ENCODE measurements around the gene PCDHB15.

The PCDHB15 gene

GRCh38 chr5:141250576-141250975 lies 5.4 kb downstream of the PCDHB15 start:
- no peak for DNase-seq (ENCODE audit: low read depth)

- DNase-seq (ENCODE audit: low read depth), result no peak
Observed at GRCh38 chr5:141258464-141258863, 13.3 kb downstream of the PCDHB15 start.

- no peak for DNase-seq (ENCODE audit: low read depth)
Observed at GRCh38 chr5:141258948-141259347, 13.8 kb downstream of the PCDHB15 start.

- no peak for DNase-seq (ENCODE audit: low read depth)
Observed at GRCh38 chr5:141260458-141261237, 15.5 kb downstream of the PCDHB15 start.

DNA sequence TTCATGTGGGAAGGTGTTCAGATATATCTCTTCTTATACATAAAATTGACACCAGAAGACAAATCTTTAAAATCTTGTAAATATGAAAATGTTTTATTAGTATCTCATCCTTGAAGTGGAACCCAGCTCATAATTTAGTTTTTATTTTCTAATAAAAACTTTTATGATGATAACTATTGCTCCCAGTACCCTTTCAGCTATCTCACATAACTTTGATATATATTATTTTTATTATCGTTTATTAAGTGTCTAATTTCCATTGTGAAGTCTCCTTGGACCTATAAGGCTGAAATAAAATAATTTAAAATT lies 16.0 kb downstream of the PCDHB15 start:
- DNase-seq (ENCODE audit: low read depth), result no peak

DNA sequence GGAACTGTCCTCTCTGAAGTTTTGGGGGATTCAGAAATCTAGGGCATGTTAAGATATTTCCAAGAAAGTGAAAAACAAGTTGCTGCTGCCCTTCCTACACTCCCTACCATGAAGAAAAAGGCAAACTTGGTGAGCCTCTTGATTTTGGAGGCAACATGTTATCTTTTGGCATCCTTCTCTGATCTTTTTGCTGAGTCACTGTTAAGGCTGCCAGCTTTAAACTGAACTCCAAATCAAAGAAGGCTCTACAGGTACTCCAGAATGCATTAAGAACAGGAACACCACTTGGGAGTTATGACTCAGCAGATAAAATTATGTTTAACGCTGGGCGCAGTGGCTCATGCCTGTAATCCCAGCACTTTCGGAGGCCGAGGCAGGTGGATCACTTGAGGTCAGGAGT lies 24.0 kb downstream of the PCDHB15 start:
- DNase-seq (ENCODE audit: low read depth), result no peak

DNA sequence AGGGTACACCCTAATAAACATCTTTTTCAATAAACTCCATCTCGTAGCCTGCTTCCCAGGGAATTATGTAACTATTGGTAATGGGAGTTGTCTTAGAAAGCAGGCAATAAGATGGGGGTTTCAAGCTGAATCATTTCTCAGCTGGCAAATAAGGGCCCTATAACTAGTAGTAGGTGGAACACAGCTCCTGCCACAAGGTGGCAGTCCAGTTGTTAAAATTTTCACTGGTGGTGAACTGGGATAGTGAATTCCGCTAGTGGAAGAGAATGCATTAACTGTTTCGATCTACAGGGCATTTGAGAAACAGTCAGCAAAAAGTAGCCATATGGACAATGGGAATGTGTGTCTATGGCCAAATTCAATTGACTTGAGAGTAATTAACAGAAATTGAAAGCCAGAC lies 27.7 kb downstream of the PCDHB15 start:
- no peak for DNase-seq (ENCODE audit: low read depth)

DNA sequence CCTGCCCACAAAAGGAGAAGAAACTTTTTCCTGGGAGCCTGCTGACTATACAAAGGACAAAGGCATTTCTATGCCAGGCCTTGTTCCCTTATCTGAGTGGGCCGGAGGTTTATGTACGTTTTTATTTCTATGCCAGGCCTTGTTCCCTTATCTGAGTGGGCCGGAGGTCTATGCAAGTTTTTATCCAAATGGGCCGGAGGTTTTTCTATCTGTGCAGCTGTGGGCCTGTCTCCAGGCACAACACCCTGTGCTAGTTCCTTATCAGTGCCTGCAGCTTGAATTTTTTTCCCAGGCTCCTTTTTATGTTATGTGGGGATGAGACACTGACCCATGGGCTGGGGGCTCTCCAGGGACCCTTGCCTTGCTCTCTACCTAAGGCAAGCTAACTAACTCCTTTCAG lies 53.2 kb downstream of the PCDHB15 start:
- no peak for DNase-seq (ENCODE audit: low read depth)
